A549 (cell line): ENCODE results near the gene BPIFB2. TPM values are rescaled to one million over a fixed set of nuclear protein-coding genes. Genes with fewer than 3 reads are reported as not detected.

Experiments used
- ATAC-seq, 2 experiments: fragments of 200-7000 bp in 1 of 2; fragments of >200 bp in 1 of 2; cut with Nextera tagmentation in 1 of 2; cut with Tn5 transposase in 1 of 2; 3 replicates each; pipeline versions ENCODE4 v1.8.0 to v1.9.1; 2018 to 2020; ENCODE audit warnings: mild to moderate bottlenecking in 1 of 2, moderate library complexity in 1 of 2
- CTCF ChIA-PET: fragments of 300-600 bp; sonication (Branson Sonifier 250); formaldehyde crosslinking; extraction: SDS; loops from one replicate; lab custom pipeline; 2021; ENCODE audit warnings: antibody characterized with exemption, inconsistent platforms; lab: Yijun Ruan, JAX
- POLR2A ChIA-PET: fragments of 350-600 bp; formaldehyde crosslinking; extraction: SDS; loops from one replicate; lab custom pipeline; 2021; ENCODE audit warnings: antibody characterized with exemption, inconsistent platforms; lab: Yijun Ruan, JAX
- DNase-seq, 2 experiments: peaks; one replicate each; pipeline versions ENCODE4 v3.0.0 to v3.0.0-alpha.2; 2011 to 2016; ENCODE audit warnings: low read depth in 1 of 2, low spot score in 1 of 2
- FAIRE-seq: peaks from 2 replicates; lab custom pipeline; 2011; peaks lifted over from hg19 to GRCh38; lab: Jason Lieb, UNC
- H3K27ac ChIP-seq, 2 experiments: fragments of >200 bp; sonication (Bioruptor Twin); formaldehyde crosslinking; 3 replicates each; pipeline ENCODE4 v1.5.1; 2016 to 2017
- H3K4me1 ChIP-seq: fragments of >200 bp; sonication (Bioruptor Twin); formaldehyde crosslinking; 3 replicates; pipeline ENCODE4 v1.6.1; 2016
- H3K4me2 ChIP-seq: fragments of >200 bp; sonication (Bioruptor Twin); formaldehyde crosslinking; 3 replicates; pipeline ENCODE4 v1.6.1; 2016
- H3K4me3 ChIP-seq: fragments of >200 bp; sonication (Bioruptor Twin); formaldehyde crosslinking; 3 replicates; pipeline ENCODE4 v1.5.1; 2016
- H3K9me3 ChIP-seq: fragments of >200 bp; sonication (Bioruptor Twin); formaldehyde crosslinking; 3 replicates; pipeline ENCODE4 v1.6.1; 2016
- BHLHE40 ChIP-seq: IDR thresholded peaks from 2 replicates; pipeline ENCODE4 v1.6.1; 2012; ENCODE audit warnings: low read depth, low read length, inconsistent platforms
- CBX2 ChIP-seq: fragments of 200-600 bp; sonication (generic); IDR thresholded peaks from 2 replicates; pipeline ENCODE4 v1.6.1; 2016; ENCODE audit warnings: low read depth, mild to moderate bottlenecking, borderline replicate concordance
- CEBPB ChIP-seq, 2 experiments: fragments of >200 bp in 1 of 2; sonication (Bioruptor Twin) in 1 of 2; formaldehyde crosslinking in 1 of 2; IDR thresholded peaks; 2 replicates each; pipeline ENCODE4 v1.6.1; 2012 to 2016
- FOXS1 ChIP-seq: fragments of 250-450 bp; sonication (Bioruptor Pico); IDR thresholded peaks from 2 replicates; pipeline ENCODE4 v1.5.0; 2020; ENCODE audit warnings: mild to moderate bottlenecking, moderate library complexity
- HOXB5 ChIP-seq: fragments of 250-450 bp; sonication (Bioruptor Pico); IDR thresholded peaks from 2 replicates; pipeline ENCODE4 v1.5.0; 2020; ENCODE audit warnings: mild to moderate bottlenecking, moderate library complexity
- KDM1A ChIP-seq: fragments of 200-600 bp; sonication (generic); IDR thresholded peaks from 2 replicates; pipeline ENCODE4 v1.6.1; 2016; ENCODE audit warnings: low read depth, mild to moderate bottlenecking
- RAD21 ChIP-seq, 2 experiments: fragments of >200 bp in 1 of 2; sonication (Bioruptor Twin) in 1 of 2; formaldehyde crosslinking in 1 of 2; IDR thresholded peaks in 1 of 2; conservative IDR thresholded peaks in 1 of 2; 2 replicates in 1 of 2; 3 replicates in 1 of 2; pipeline ENCODE4 v1.6.1; 2012 to 2018; ENCODE audit warnings: inconsistent platforms in 1 of 2
- RARB ChIP-seq: fragments of 250-450 bp; sonication (Bioruptor Pico); IDR thresholded peaks from 2 replicates; pipeline ENCODE4 v1.8.0; 2021; ENCODE audit warnings: mild to moderate bottlenecking, moderate library complexity
- RFX5 ChIP-seq: fragments of 450-650 bp; IDR thresholded peaks from 2 replicates; pipeline ENCODE4 v1.7.1; 2014; ENCODE audit warnings: antibody characterized with exemption, mild to moderate bottlenecking, moderate library complexity
- TFCP2L1 ChIP-seq: fragments of 250-450 bp; sonication (Bioruptor Pico); IDR thresholded peaks from 2 replicates; pipeline ENCODE4 v1.5.0; 2021; ENCODE audit warnings: mild to moderate bottlenecking
- ZFP36 ChIP-seq: fragments of 450-650 bp; IDR thresholded peaks from 2 replicates; pipeline ENCODE4 v1.6.1; 2014; ENCODE audit warnings: borderline replicate concordance; ENCODE audit not compliant: partially characterized antibody
- ZNF302 ChIP-seq: fragments of 250-450 bp; sonication (Bioruptor Pico); IDR thresholded peaks from 2 replicates; pipeline ENCODE4 v1.9.0; 2021; ENCODE audit warnings: inconsistent platforms, mild to moderate bottlenecking, moderate library complexity
- WGBS: methylation state at CpG from one replicate; pipeline ENCODE4 v1.1.6; 2017; ENCODE audit errors: missing lambda C conversion rate; 5-methylcytosine and 5-hydroxymethylcytosine counted together
- polyA plus RNA-seq, 4 experiments: library from polyadenylated mRNA; depleted of rRNA in 3 of 4; stranded (reverse); fragments of >200 nt; fragmentation: RNase III in 1 of 4; extraction: RNeasy Plus Mini Kit Qiagen cat#74134 plus additional on column Dnase treatment in 1 of 4; gene quantifications; 2 replicates in 3 of 4; 3 replicates in 1 of 4; pipeline ENCODE4 v1.2.3, GENCODE V29; 2011 to 2017
- TF ChIP-seq, protein P1 (sequence below): fragments of >200 bp; sonication (Bioruptor Twin); formaldehyde crosslinking; IDR thresholded peaks from 3 replicates; pipeline ENCODE4 v1.5.1; 2016
- TF ChIP-seq, protein P2 (sequence below): fragments of 200-600 bp; sonication (generic); IDR thresholded peaks from 2 replicates; pipeline ENCODE4 v1.6.1; 2016; ENCODE audit warnings: antibody characterized with exemption, mild to moderate bottlenecking, moderate library complexity

Gene BPIFB2
- polyA plus RNA-seq, 2 of the 4 experiments (the other 2 are of a cell fraction), result not detected

DNA sequence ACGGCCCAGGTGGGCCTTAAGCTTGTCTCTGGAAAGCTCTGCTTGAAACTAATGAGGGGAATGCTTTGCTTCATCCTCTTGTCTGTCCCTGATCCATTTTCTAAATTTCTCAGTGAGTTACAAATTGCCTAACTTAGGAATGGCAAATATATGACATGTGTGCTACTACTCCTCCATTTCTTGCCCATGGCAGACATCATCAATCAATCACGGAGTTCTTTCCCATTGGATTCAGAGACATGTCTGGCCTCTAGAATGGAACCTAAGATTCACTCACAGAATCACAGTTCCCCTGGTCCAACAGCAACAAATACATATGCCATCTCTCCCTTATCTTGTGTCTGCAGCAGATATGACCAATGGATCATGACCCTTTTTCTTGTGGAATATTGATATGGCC is 65.3 kb downstream of the BPIFB2 start:
- Histone ChIP-seq H3K4me1 (peaks cover 5% of the 10 kb centered on the region; the same call in 2 of the 3 replicates), H3K27ac (no peak overlapping the region), H3K9me3 (no peaks in the 10 kb centered on the region), H3K4me2 (no peak overlapping the region), H3K4me3 (no peak overlapping the region)
- CTCF ChIA-PET, result interaction anchor here (2.3 kb wide), 1 partner anchor 171 kb away, joined by 5 read pairs; no protein-coding TSS in a partner anchor
- ATAC-seq (no peak), FAIRE-seq (no peak), DNase-seq (no peak)
- WGBS, result 41% methylated on average over 2 of the region's 2 CpGs
- POLR2A ChIA-PET, result no interaction called here
- TF ChIP-seq HOXB5 (CRISPR knock-in tag) (no peak), FOXS1 (CRISPR knock-in tag) (no peak), ZNF302 (CRISPR knock-in tag) (no peak), ZFP36 (no peak), BHLHE40 (no peak), RAD21 (conservative IDR thresholded peaks at IDR 0.05 in 1 of 2, IDR thresholded peaks at IDR 0.05 in 1 of 2) (no peak), RFX5 (no peak), TFCP2L1 (CRISPR knock-in tag) (no peak), KDM1A (no peak), CEBPB (IDR thresholded peaks at IDR 0.05) (no peak), RARB (CRISPR knock-in tag) (no peak), CBX2 (no peak)
- TF ChIP-seq, protein P1, sequence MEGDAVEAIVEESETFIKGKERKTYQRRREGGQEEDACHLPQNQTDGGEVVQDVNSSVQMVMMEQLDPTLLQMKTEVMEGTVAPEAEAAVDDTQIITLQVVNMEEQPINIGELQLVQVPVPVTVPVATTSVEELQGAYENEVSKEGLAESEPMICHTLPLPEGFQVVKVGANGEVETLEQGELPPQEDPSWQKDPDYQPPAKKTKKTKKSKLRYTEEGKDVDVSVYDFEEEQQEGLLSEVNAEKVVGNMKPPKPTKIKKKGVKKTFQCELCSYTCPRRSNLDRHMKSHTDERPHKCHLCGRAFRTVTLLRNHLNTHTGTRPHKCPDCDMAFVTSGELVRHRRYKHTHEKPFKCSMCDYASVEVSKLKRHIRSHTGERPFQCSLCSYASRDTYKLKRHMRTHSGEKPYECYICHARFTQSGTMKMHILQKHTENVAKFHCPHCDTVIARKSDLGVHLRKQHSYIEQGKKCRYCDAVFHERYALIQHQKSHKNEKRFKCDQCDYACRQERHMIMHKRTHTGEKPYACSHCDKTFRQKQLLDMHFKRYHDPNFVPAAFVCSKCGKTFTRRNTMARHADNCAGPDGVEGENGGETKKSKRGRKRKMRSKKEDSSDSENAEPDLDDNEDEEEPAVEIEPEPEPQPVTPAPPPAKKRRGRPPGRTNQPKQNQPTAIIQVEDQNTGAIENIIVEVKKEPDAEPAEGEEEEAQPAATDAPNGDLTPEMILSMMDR, result no peak
- TF ChIP-seq, protein P2, sequence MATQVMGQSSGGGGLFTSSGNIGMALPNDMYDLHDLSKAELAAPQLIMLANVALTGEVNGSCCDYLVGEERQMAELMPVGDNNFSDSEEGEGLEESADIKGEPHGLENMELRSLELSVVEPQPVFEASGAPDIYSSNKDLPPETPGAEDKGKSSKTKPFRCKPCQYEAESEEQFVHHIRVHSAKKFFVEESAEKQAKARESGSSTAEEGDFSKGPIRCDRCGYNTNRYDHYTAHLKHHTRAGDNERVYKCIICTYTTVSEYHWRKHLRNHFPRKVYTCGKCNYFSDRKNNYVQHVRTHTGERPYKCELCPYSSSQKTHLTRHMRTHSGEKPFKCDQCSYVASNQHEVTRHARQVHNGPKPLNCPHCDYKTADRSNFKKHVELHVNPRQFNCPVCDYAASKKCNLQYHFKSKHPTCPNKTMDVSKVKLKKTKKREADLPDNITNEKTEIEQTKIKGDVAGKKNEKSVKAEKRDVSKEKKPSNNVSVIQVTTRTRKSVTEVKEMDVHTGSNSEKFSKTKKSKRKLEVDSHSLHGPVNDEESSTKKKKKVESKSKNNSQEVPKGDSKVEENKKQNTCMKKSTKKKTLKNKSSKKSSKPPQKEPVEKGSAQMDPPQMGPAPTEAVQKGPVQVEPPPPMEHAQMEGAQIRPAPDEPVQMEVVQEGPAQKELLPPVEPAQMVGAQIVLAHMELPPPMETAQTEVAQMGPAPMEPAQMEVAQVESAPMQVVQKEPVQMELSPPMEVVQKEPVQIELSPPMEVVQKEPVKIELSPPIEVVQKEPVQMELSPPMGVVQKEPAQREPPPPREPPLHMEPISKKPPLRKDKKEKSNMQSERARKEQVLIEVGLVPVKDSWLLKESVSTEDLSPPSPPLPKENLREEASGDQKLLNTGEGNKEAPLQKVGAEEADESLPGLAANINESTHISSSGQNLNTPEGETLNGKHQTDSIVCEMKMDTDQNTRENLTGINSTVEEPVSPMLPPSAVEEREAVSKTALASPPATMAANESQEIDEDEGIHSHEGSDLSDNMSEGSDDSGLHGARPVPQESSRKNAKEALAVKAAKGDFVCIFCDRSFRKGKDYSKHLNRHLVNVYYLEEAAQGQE, result no peak

Other genes starting within 250 kb of the BPIFB2 start
- 5.2 and 6.2 TPM in 2 replicates for gene DNMT3B, start 245.3 kb upstream of the BPIFB2 start, polyA plus RNA-seq (2011; rRNA removed)
- 9.5 to 11.3 TPM (median 10.1 TPM) in 3 replicates for gene DNMT3B, start 245.3 kb upstream of the BPIFB2 start, polyA plus RNA-seq (2017; fragmentation: RNase III; extraction: RNeasy Plus Mini Kit Qiagen cat#74134 plus additional on column Dnase treatment)
- gene MAPRE1, start 187.8 kb upstream of the BPIFB2 start, polyA plus RNA-seq (2011; rRNA removed), result 126 and 149 TPM in 2 replicates
- 140 to 151 TPM (median 143 TPM) in 3 replicates for gene MAPRE1, start 187.8 kb upstream of the BPIFB2 start, polyA plus RNA-seq (2017; fragmentation: RNase III; extraction: RNeasy Plus Mini Kit Qiagen cat#74134 plus additional on column Dnase treatment)
- gene EFCAB8, start 148.8 kb upstream of the BPIFB2 start, polyA plus RNA-seq (2011; rRNA removed), result not detected in 2 replicates
- gene EFCAB8, start 148.8 kb upstream of the BPIFB2 start, polyA plus RNA-seq (2017; fragmentation: RNase III; extraction: RNeasy Plus Mini Kit Qiagen cat#74134 plus additional on column Dnase treatment), result not detected in 3 replicates
- not detected in 2 replicates for gene SUN5, start 3.3 kb upstream of the BPIFB2 start, polyA plus RNA-seq (2011; rRNA removed)
- gene SUN5, start 3.3 kb upstream of the BPIFB2 start, polyA plus RNA-seq (2017; fragmentation: RNase III; extraction: RNeasy Plus Mini Kit Qiagen cat#74134 plus additional on column Dnase treatment), result not detected in 3 replicates
- not detected in 2 replicates for gene BPIFB6, start 23.9 kb downstream of the BPIFB2 start, polyA plus RNA-seq (2011; rRNA removed)
- gene BPIFB6, start 23.9 kb downstream of the BPIFB2 start, polyA plus RNA-seq (2017; fragmentation: RNase III; extraction: RNeasy Plus Mini Kit Qiagen cat#74134 plus additional on column Dnase treatment), result not detected in 3 replicates
- gene BPIFB3, start 46.2 kb downstream of the BPIFB2 start, polyA plus RNA-seq (2011; rRNA removed), result not detected in 2 replicates
- not detected in 3 replicates for gene BPIFB3, start 46.2 kb downstream of the BPIFB2 start, polyA plus RNA-seq (2017; fragmentation: RNase III; extraction: RNeasy Plus Mini Kit Qiagen cat#74134 plus additional on column Dnase treatment)
- gene BPIFB4, start 71.9 kb downstream of the BPIFB2 start, polyA plus RNA-seq (2011; rRNA removed), result not detected in 2 replicates
- not detected in 3 replicates for gene BPIFB4, start 71.9 kb downstream of the BPIFB2 start, polyA plus RNA-seq (2017; fragmentation: RNase III; extraction: RNeasy Plus Mini Kit Qiagen cat#74134 plus additional on column Dnase treatment)
- gene BPIFA2, start 160.5 kb downstream of the BPIFB2 start, polyA plus RNA-seq (2011; rRNA removed), result 0.16 TPM in 1 of 2 replicates, not detected in the other
- gene BPIFA2, start 160.5 kb downstream of the BPIFB2 start, polyA plus RNA-seq (2017; fragmentation: RNase III; extraction: RNeasy Plus Mini Kit Qiagen cat#74134 plus additional on column Dnase treatment), result not detected in 3 replicates
- not detected in 2 replicates for gene BPIFA3, start 209.6 kb downstream of the BPIFB2 start, polyA plus RNA-seq (2011; rRNA removed)
- gene BPIFA3, start 209.6 kb downstream of the BPIFB2 start, polyA plus RNA-seq (2017; fragmentation: RNase III; extraction: RNeasy Plus Mini Kit Qiagen cat#74134 plus additional on column Dnase treatment), result not detected in 3 replicates
- not detected in 2 replicates for gene BPIFA1, start 228.3 kb downstream of the BPIFB2 start, polyA plus RNA-seq (2011; rRNA removed)
- not detected in 3 replicates for gene BPIFA1, start 228.3 kb downstream of the BPIFB2 start, polyA plus RNA-seq (2017; fragmentation: RNase III; extraction: RNeasy Plus Mini Kit Qiagen cat#74134 plus additional on column Dnase treatment)